ENCODE measurements around the gene NOVA1.

GRCh38 chr14:26466862-26467261, 131.0 kb downstream of the NOVA1 start:
- TF ChIP-seq CTCF (conservative IDR thresholded peaks at IDR 0.05; ENCODE audit: low read depth, low read length): no peak
- TF ChIP-seq POLR2A (IDR thresholded peaks at IDR 0.05; ENCODE audit: low read depth, low read length): no peak
- no peak for TF ChIP-seq FOS (IDR thresholded peaks at IDR 0.05; ENCODE audit: low read depth, low read length)
- TF ChIP-seq USF2 (IDR thresholded peaks at IDR 0.05; ENCODE audit: low read depth, low read length): no peak
